Skeletal muscle tissue (tissue), 4 donors: Measurements from ENCODE around the gene CFAP157. TPM values are rescaled to one million over a fixed set of nuclear protein-coding genes. Genes with fewer than 3 reads are reported as not detected.
A peak's percentile ranks its signal among the peaks of the same experiment; 100 is the strongest.

Experiments
- H3K27ac ChIP-seq: one replicate; pipeline ENCODE4 v1.7.0; 2013; ENCODE audit warnings: mild to moderate bottlenecking, low read depth, low read length, inconsistent platforms
- H3K27me3 ChIP-seq, 3 donors: one replicate each; pipeline ENCODE4 v1.7.0; 2013; ENCODE audit warnings: low read length in 3 of 3; ENCODE audit not compliant: control insufficient read depth in 3 of 3, insufficient read depth in 3 of 3
- H3K36me3 ChIP-seq, 3 donors: one replicate each; pipeline ENCODE4 v1.7.0; 2013; ENCODE audit warnings: low read length in 3 of 3; ENCODE audit not compliant: control insufficient read depth in 3 of 3, insufficient read depth in 3 of 3
- H3K4me1 ChIP-seq, 3 donors: one replicate each; pipeline ENCODE4 v1.7.0; 2013; ENCODE audit warnings: low read length in 3 of 3, mild to moderate bottlenecking in 3 of 3; ENCODE audit not compliant: control insufficient read depth in 3 of 3, insufficient read depth in 3 of 3
- H3K4me3 ChIP-seq, 3 donors: one replicate each; pipeline ENCODE4 v1.7.0; 2013; ENCODE audit warnings: low read length in 3 of 3
- H3K9ac ChIP-seq, 3 donors: one replicate each; pipeline ENCODE4 v1.7.0; 2013; ENCODE audit warnings: low read length in 3 of 3, mild to moderate bottlenecking in 3 of 3, moderate library complexity in 2 of 3, low read depth in 1 of 3
- H3K9me3 ChIP-seq, 3 donors: one replicate each; pipeline ENCODE4 v1.7.0; 2013; ENCODE audit warnings: low read length in 3 of 3; ENCODE audit not compliant: control insufficient read depth in 3 of 3
- total RNA-seq: library from RNA; depleted of rRNA; stranded (reverse); fragments of >200 nt; gene quantifications from one replicate; pipeline ENCODE4 v1.2.3, GENCODE V29; 2014
- donor health status: Osteomylitis.

The CFAP157 gene
- total RNA-seq, 1 donor from 2014 or later: not detected

- no peak overlapping the region for H3K27ac ChIP-seq
- no peaks in the 10 kb centered on the region for H3K9me3 ChIP-seq
- H3K27me3 ChIP-seq: peaks cover 0 to 6% (median 0%) of the 10 kb centered on the region in 3 donors
- no peaks in the 10 kb centered on the region for H3K36me3 ChIP-seq
- H3K4me1 ChIP-seq: peaks cover 0 to 4% (median 0%) of the 10 kb centered on the region in 3 donors
- H3K9ac ChIP-seq: no peak overlapping the region
- no peak overlapping the region for H3K4me3 ChIP-seq
Observed at GRCh38 chr9:127722055-127722745, 15.4 kb downstream of the CFAP157 start.

GRCh38 chr9:127723013-127723412 lies 16.2 kb downstream of the CFAP157 start:
- Histone ChIP-seq H3K9ac (no peak overlapping the region), H3K27me3 (peaks cover 0 to 6% (median 0%) of the 10 kb centered on the region in 3 donors), H3K4me3 (no peak overlapping the region), H3K27ac (no peak overlapping the region), H3K36me3 (no peaks in the 10 kb centered on the region), H3K9me3 (no peaks in the 10 kb centered on the region), H3K4me1 (peaks cover 0 to 4% (median 0%) of the 10 kb centered on the region in 3 donors)

GRCh38 chr9:127723444-127723843 lies 16.7 kb downstream of the CFAP157 start:
- H3K4me3 ChIP-seq: no peak overlapping the region
- no peaks in the 10 kb centered on the region for H3K9me3 ChIP-seq
- H3K4me1 ChIP-seq: peaks cover 0 to 4% (median 0%) of the 10 kb centered on the region in 3 donors
- H3K27me3 ChIP-seq: peaks cover 0 to 6% (median 0%) of the 10 kb centered on the region in 3 donors
- H3K36me3 ChIP-seq: no peaks in the 10 kb centered on the region
- no peak overlapping the region for H3K27ac ChIP-seq
- H3K9ac ChIP-seq: no peak overlapping the region

GRCh38 chr9:127724012-127724411 lies 17.2 kb downstream of the CFAP157 start:
- no peak overlapping the region for H3K4me3 ChIP-seq
- no peaks in the 10 kb centered on the region for H3K9me3 ChIP-seq
- H3K27me3 ChIP-seq: peaks cover 0 to 6% (median 0%) of the 10 kb centered on the region in 3 donors
- peak overlapping the region in 1 of 3 donors; percentile 54 for H3K9ac ChIP-seq
- no peaks in the 10 kb centered on the region for H3K36me3 ChIP-seq
- H3K4me1 ChIP-seq: peaks cover 0 to 4% (median 0%) of the 10 kb centered on the region in 3 donors
- H3K27ac ChIP-seq: no peak overlapping the region

- H3K9ac ChIP-seq: no peak overlapping the region
- H3K4me3 ChIP-seq: no peak overlapping the region
- H3K9me3 ChIP-seq: no peaks in the 10 kb centered on the region
- H3K4me1 ChIP-seq: peaks cover 0 to 4% (median 0%) of the 10 kb centered on the region in 3 donors
- peaks cover 4 to 12% (median 9%) of the 10 kb centered on the region in 3 donors for H3K36me3 ChIP-seq
- peaks cover 0 to 6% (median 0%) of the 10 kb centered on the region in 3 donors for H3K27me3 ChIP-seq
- H3K27ac ChIP-seq: no peak overlapping the region
Observed at GRCh38 chr9:127726871-127727270, 20.1 kb downstream of the CFAP157 start.

- H3K4me1 ChIP-seq: peaks cover 0 to 4% (median 3%) of the 10 kb centered on the region in 3 donors
- no peak overlapping the region for H3K4me3 ChIP-seq
- H3K36me3 ChIP-seq: peaks cover 6 to 24% (median 21%) of the 10 kb centered on the region in 3 donors
- H3K27ac ChIP-seq: no peak overlapping the region
- H3K27me3 ChIP-seq: no peaks in the 10 kb centered on the region
- H3K9ac ChIP-seq: no peak overlapping the region
- no peaks in the 10 kb centered on the region for H3K9me3 ChIP-seq
Observed at GRCh38 chr9:127728808-127729207, 22.0 kb downstream of the CFAP157 start.

GRCh38 chr9:127729522-127730256 lies 22.9 kb downstream of the CFAP157 start:
- Histone ChIP-seq H3K9ac (no peak overlapping the region), H3K9me3 (no peaks in the 10 kb centered on the region), H3K4me1 (peaks cover 6 to 12% (median 7%) of the 10 kb centered on the region in 3 donors), H3K27ac (no peak overlapping the region), H3K4me3 (no peak overlapping the region), H3K36me3 (peaks cover 6 to 24% (median 21%) of the 10 kb centered on the region in 3 donors), H3K27me3 (no peaks in the 10 kb centered on the region)

GRCh38 chr9:127730262-127730661 lies 23.5 kb downstream of the CFAP157 start:
- H3K27ac ChIP-seq: no peak overlapping the region
- H3K9me3 ChIP-seq: no peaks in the 10 kb centered on the region
- peaks cover 6 to 13% (median 7%) of the 10 kb centered on the region in 3 donors for H3K4me1 ChIP-seq
- H3K4me3 ChIP-seq: no peak overlapping the region
- H3K36me3 ChIP-seq: peaks cover 6 to 24% (median 21%) of the 10 kb centered on the region in 3 donors
- H3K27me3 ChIP-seq: no peaks in the 10 kb centered on the region
- H3K9ac ChIP-seq: no peak overlapping the region

- Histone ChIP-seq H3K27me3 (no peaks in the 10 kb centered on the region), H3K9ac (no peak overlapping the region), H3K27ac (no peak overlapping the region)
Observed at GRCh38 chr9:127730799-127731410, 24.1 kb downstream of the CFAP157 start.

More at GRCh38 chr9:127730799-127731410, 24.1 kb downstream of the CFAP157 start:
- no peak overlapping the region for H3K4me3 ChIP-seq
- H3K36me3 ChIP-seq: peaks cover 6 to 24% (median 21%) of the 10 kb centered on the region in 3 donors
- peaks cover 6 to 13% (median 13%) of the 10 kb centered on the region in 3 donors for H3K4me1 ChIP-seq
- H3K9me3 ChIP-seq: no peaks in the 10 kb centered on the region
